Spleen (tissue), 7 donors: ENCODE measurements around the gene IGFBP7.

Experiments used
- POLR2A ChIP-seq, 3 donors: fragments of 450-650 bp; IDR thresholded peaks; one replicate each; pipeline ENCODE4 v1.5.1; 2017; ENCODE audit warnings: antibody characterized with exemption in 3 of 3, mild to moderate bottlenecking in 1 of 3
- POLR2AphosphoS5 ChIP-seq, 3 donors: sonication (generic); formaldehyde crosslinking; IDR thresholded peaks; one replicate each; pipeline ENCODE4 v1.5.1; 2017; ENCODE audit warnings: antibody characterized with exemption in 3 of 3
- TF ChIP-seq, protein P1 (sequence below), 11 experiments: fragments of 200-600 bp in 7 of 11; fragments of 450-650 bp in 4 of 11; sonication (generic) in 4 of 11; IDR thresholded peaks in 8 of 11; conservative IDR thresholded peaks in 3 of 11; 1 replicate in 7 of 11; 2 replicates in 4 of 11; pipeline versions ENCODE4 v1.4.0 to v1.8.0; 2016 to 2021; ENCODE audit warnings: antibody characterized with exemption in 11 of 11, inconsistent platforms in 4 of 11, mild to moderate bottlenecking in 1 of 11
- donor health status: DM: no; HTN: no; CAD: no; lungs with moderate emphysema.
- donor health status: DM: no; HTN: no; CAD: no.
- donor health status: DM: no; HTN: no; CAD: no.

DNA sequence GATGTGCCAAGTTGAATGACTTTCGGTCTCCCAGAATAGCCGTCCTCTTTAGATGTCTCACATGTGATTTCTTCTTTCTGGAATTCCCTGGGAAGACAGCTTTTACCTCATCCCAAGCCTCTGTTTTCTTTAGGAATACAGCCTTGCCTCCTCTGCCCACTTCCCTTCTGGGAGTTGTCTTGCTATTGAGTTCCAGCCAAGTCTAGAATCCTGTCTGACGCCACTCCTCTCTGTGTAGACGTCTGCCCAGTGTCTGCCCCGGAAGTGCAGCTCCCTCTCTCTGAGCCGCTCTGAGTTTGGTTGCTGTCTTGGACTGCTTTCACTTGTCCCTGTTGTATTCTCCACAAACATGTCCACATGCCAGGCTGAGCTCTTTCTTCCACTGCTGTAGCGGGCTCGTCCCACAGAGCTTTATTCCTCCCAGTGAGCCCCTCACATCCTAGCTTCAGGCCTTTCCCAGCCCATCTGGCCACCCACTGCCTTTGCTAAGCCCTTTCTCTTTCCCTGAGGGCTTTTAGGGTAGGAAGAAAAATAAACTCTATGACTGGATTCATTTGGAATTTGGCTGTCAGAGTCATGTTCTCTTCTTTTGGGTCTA lies 9.0 kb upstream of the IGFBP7 start:
- TF ChIP-seq POLR2AphosphoS5 (IDR thresholded peaks at IDR 0.05) = peak in 2 of 3 donors; percentile 41 to 49
- TF ChIP-seq, protein P1, sequence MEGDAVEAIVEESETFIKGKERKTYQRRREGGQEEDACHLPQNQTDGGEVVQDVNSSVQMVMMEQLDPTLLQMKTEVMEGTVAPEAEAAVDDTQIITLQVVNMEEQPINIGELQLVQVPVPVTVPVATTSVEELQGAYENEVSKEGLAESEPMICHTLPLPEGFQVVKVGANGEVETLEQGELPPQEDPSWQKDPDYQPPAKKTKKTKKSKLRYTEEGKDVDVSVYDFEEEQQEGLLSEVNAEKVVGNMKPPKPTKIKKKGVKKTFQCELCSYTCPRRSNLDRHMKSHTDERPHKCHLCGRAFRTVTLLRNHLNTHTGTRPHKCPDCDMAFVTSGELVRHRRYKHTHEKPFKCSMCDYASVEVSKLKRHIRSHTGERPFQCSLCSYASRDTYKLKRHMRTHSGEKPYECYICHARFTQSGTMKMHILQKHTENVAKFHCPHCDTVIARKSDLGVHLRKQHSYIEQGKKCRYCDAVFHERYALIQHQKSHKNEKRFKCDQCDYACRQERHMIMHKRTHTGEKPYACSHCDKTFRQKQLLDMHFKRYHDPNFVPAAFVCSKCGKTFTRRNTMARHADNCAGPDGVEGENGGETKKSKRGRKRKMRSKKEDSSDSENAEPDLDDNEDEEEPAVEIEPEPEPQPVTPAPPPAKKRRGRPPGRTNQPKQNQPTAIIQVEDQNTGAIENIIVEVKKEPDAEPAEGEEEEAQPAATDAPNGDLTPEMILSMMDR (IDR thresholded peaks at IDR 0.05 in 8 of 11, conservative IDR thresholded peaks at IDR 0.05 in 3 of 11) = no peak
- TF ChIP-seq POLR2A (IDR thresholded peaks at IDR 0.05) = no peak
